Ovary (tissue), 9 donors: ENCODE data around the gene ARHGEF4. TPM values are rescaled to one million over a fixed set of nuclear protein-coding genes. Genes with fewer than 3 reads are reported as not detected.

ENCODE experiments used
- DNase-seq, 5 donors: peaks; one replicate each; pipeline ENCODE4 v3.0.0-alpha.2; 2019 to 2020
- H3K27ac ChIP-seq, 2 donors: fragments of 200-600 bp; one replicate each; pipeline versions ENCODE4 v1.5.1 to v1.8.0; 2019 to 2022
- H3K27me3 ChIP-seq: fragments of 200-600 bp; one replicate; pipeline ENCODE4 v1.8.0; 2022
- H3K36me3 ChIP-seq: fragments of 200-600 bp; sonication (generic); one replicate; pipeline ENCODE4 v1.5.1; 2019
- H3K4me1 ChIP-seq: one replicate; pipeline ENCODE4 v1.8.1; 2013; ENCODE audit warnings: mild to moderate bottlenecking, moderate library complexity; ENCODE audit not compliant: insufficient read depth
- H3K4me3 ChIP-seq: fragments of 200-600 bp; sonication (generic); one replicate; pipeline ENCODE4 v1.5.1; 2017
- H3K9me3 ChIP-seq, 2 donors: fragments of 200-600 bp in 1 of 2; sonication (generic) in 1 of 2; one replicate each; pipeline versions ENCODE4 v1.5.1 to v1.8.1; 2013 to 2019; ENCODE audit warnings: mild to moderate bottlenecking in 1 of 2, moderate library complexity in 1 of 2
- CTCF ChIP-seq, 3 donors: fragments of 450-650 bp in 2 of 3; fragments of 200-600 bp in 1 of 3; IDR thresholded peaks; one replicate each; pipeline versions ENCODE4 v1.5.1 to v1.8.0; 2016 to 2022; ENCODE audit warnings: antibody characterized with exemption in 3 of 3, mild to moderate bottlenecking in 1 of 3
- EP300 ChIP-seq: sonication (generic); formaldehyde crosslinking; IDR thresholded peaks from one replicate; pipeline ENCODE4 v1.6.1; 2017; ENCODE audit warnings: antibody characterized with exemption
- POLR2A ChIP-seq: fragments of 450-650 bp; IDR thresholded peaks from one replicate; pipeline ENCODE4 v1.6.1; 2017; ENCODE audit warnings: antibody characterized with exemption, mild to moderate bottlenecking, moderate library complexity
- WGBS, 3 donors: extraction: QIAGEN DNeasy Blood & Tissue Kit in 1 of 3; methylation state at CpG; one replicate each; pipeline versions ENCODE4 v1.1.5 to v1.1.7; 2013 to 2017; 5-methylcytosine and 5-hydroxymethylcytosine counted together
- intact Hi-C, 4 donors: fragments of 100-400 bp; cut with DNase I; formaldehyde crosslinking; loops; one replicate each; pipeline versions ENCODE4 v1.11.0 to v1.15.1; 2022 to 2023
- polyA plus RNA-seq, 2 donors: library from polyadenylated mRNA; stranded (reverse); fragments of 200-250 nt in 1 of 2; fragments of 350-450 nt in 1 of 2; fragmentation: Illumina TruSeq in 1 of 2; extraction: RNeasy Lipid Tissue Mini Kit (QIAGEN cat#74804) in 1 of 2; gene quantifications; one replicate each; pipeline ENCODE4 v1.2.3, GENCODE V29; 2013 to 2014
- total RNA-seq, 7 donors: library from RNA; depleted of rRNA in 2 of 7; stranded (reverse); fragments of >200 nt in 2 of 7; fragmentation: NEBNext Ultra II Directional in 3 of 7; extraction: Animal tissue kit (Norgen Biotek cat#: 25700) in 3 of 7; gene quantifications; one replicate each; pipeline versions ENCODE4 v1.1.0 to v1.2.4, GENCODE V29; 2016 to 2023
- donor health status: DM: no; HTN: no; CAD: no; lungs with moderate emphysema.
- donor health status: DM: no; HTN: no; CAD: no.
- donor health status: Bipolar disorder and iron deficiency.
- donor health status: DM: yes; HTN: yes; CAD: no.
- donor health status: DM: no; HTN: no; CAD: no.
- donor health status: DM: yes; HTN: yes; CAD: no.

Gene ARHGEF4
- total and polyA plus RNA-seq, 9 donors = 8.6 to 27.4 (median 18.0) TPM

GRCh38 chr2:131029812-131030211 is 193.1 kb downstream of the ARHGEF4 start:
- TF ChIP-seq POLR2A (no peak), EP300 (no peak), CTCF (IDR thresholded peaks at IDR 0.05) (no peak)
- Histone ChIP-seq H3K9me3 (no peaks in the 10 kb centered on the region), H3K27me3 (no peaks in the 10 kb centered on the region), H3K27ac (no peak overlapping the region), H3K36me3 (no peaks in the 10 kb centered on the region), H3K4me1 (no peaks in the 10 kb centered on the region), H3K4me3 (no peak overlapping the region)
- WGBS, 3 donors = 68 to 71% (median 69%) methylated on average over 8 of the region's 8 CpGs
- intact Hi-C loops = no loop called here
- DNase-seq = no peak

- H3K4me3 ChIP-seq = no peak overlapping the region
- 67 to 73% (median 71%) methylated on average over 13 of the region's 13 CpGs for WGBS, 3 donors
- TF ChIP-seq EP300 (no peak), POLR2A (no peak), CTCF (IDR thresholded peaks at IDR 0.05) (no peak)
- intact Hi-C loops = no loop called here
- no peaks in the 10 kb centered on the region for H3K27me3 ChIP-seq
- no peak for DNase-seq
- no peak overlapping the region for H3K27ac ChIP-seq
- H3K4me1 ChIP-seq = no peaks in the 10 kb centered on the region
- H3K36me3 ChIP-seq = no peaks in the 10 kb centered on the region
- H3K9me3 ChIP-seq = no peaks in the 10 kb centered on the region
Observed at GRCh38 chr2:131030478-131030971, 193.8 kb downstream of the ARHGEF4 start.

- WGBS, 3 donors = 74 to 85% (median 81%) methylated on average over 9 of the region's 9 CpGs
- H3K36me3 ChIP-seq = no peaks in the 10 kb centered on the region
- H3K27ac ChIP-seq = no peak overlapping the region
- TF ChIP-seq EP300 (no peak), CTCF (IDR thresholded peaks at IDR 0.05) (no peak), POLR2A (no peak)
- H3K27me3 ChIP-seq = no peaks in the 10 kb centered on the region
- H3K9me3 ChIP-seq = no peaks in the 10 kb centered on the region
- H3K4me3 ChIP-seq = no peak overlapping the region
- no peaks in the 10 kb centered on the region for H3K4me1 ChIP-seq
- intact Hi-C loops = no loop called here
- no peak for DNase-seq
Observed at GRCh38 chr2:131031431-131031841, 194.7 kb downstream of the ARHGEF4 start.

GRCh38 chr2:131031875-131032274 is 195.2 kb downstream of the ARHGEF4 start:
- Histone ChIP-seq H3K27ac (no peak overlapping the region), H3K9me3 (no peaks in the 10 kb centered on the region), H3K27me3 (no peaks in the 10 kb centered on the region), H3K4me1 (no peaks in the 10 kb centered on the region), H3K4me3 (no peak overlapping the region), H3K36me3 (no peaks in the 10 kb centered on the region)
- TF ChIP-seq CTCF (IDR thresholded peaks at IDR 0.05) (no peak), POLR2A (no peak), EP300 (no peak)
- 69 to 73% (median 73%) methylated on average over 8 to 9 of the region's 9 CpGs for WGBS, 3 donors
- DNase-seq = no peak
- intact Hi-C loops = no loop called here
